Measurements from ENCODE around the gene NAALADL2. TPM values are rescaled to one million over a fixed set of nuclear protein-coding genes. Genes with fewer than 3 reads are reported as not detected.

NAALADL2 gene
- total RNA-seq, 4 donors from 2014 or later: 3.8 to 20.3 (median 8.6) TPM

DNA sequence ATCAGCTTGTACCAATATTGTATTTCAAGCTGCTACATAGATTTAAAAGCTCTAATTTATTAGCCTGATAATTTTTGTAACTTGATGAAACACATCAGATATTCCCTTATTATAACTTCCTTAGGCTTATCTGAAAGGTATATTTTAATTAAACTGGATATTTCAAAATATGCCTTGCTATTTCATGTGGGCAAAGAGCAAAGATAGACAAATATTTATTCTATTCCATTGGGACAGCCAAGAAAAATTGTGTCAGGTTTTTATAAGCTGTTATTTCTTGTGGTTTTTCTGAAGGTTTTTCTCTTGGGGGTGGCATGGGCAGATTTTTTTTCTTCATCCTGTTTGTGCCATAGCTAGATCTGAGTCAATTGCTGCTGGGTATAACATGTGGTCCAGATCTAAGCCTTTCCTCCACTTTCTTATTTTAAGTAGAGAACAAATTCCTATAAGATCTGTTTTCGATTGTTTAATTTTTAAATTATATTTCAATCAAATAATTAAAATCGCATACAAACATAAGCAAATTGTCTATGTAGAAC lies 249.5 kb downstream of the NAALADL2 start:
- TF ChIP-seq POLR2A (IDR thresholded peaks at IDR 0.05; ENCODE audit: low read depth) (no peak), POLR2AphosphoS5 (IDR thresholded peaks at IDR 0.05) (no peak), EP300 (IDR thresholded peaks at IDR 0.05) (no peak)
- TF ChIP-seq, protein P1, sequence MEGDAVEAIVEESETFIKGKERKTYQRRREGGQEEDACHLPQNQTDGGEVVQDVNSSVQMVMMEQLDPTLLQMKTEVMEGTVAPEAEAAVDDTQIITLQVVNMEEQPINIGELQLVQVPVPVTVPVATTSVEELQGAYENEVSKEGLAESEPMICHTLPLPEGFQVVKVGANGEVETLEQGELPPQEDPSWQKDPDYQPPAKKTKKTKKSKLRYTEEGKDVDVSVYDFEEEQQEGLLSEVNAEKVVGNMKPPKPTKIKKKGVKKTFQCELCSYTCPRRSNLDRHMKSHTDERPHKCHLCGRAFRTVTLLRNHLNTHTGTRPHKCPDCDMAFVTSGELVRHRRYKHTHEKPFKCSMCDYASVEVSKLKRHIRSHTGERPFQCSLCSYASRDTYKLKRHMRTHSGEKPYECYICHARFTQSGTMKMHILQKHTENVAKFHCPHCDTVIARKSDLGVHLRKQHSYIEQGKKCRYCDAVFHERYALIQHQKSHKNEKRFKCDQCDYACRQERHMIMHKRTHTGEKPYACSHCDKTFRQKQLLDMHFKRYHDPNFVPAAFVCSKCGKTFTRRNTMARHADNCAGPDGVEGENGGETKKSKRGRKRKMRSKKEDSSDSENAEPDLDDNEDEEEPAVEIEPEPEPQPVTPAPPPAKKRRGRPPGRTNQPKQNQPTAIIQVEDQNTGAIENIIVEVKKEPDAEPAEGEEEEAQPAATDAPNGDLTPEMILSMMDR (IDR thresholded peaks at IDR 0.05): no peak
- H3K27ac ChIP-seq (replicated peaks in 1 of 4): no peak overlapping the region
- no peaks in the 10 kb centered on the region for H3K36me3 ChIP-seq
- DNase-seq (ENCODE audit: extremely low spot score): no peak
- no peak overlapping the region for H3K4me3 ChIP-seq
- intact Hi-C loops (cut with DNase I): no loop called here
- peaks cover 0 to 14% (median 0%) of the 10 kb centered on the region in 4 donors for H3K4me1 ChIP-seq
- no peaks in the 10 kb centered on the region for H3K9me3 ChIP-seq
- WGBS: 68% methylated on average over 2 of the region's 2 CpGs
- H3K27me3 ChIP-seq: no peaks in the 10 kb centered on the region

DNA sequence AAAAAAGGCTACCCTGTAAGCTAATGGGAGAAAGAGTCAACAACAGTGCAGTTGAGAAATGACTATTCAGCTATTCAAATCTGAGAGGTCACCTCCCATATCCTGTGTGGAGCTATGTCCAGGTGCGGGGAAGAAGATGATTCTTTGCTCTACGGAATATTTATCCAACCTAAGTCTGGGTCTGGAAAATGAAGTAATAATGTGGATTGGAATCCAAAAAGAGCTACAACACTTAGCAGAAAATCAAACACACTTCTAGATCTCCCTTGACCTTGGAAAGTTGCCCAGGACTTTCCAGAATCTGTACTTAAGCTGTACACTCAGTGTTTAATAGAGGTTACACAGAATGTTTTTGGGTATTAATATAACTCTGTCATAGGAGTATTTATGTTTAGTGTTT lies 251.9 kb downstream of the NAALADL2 start:
- H3K4me1 ChIP-seq: peaks cover 0 to 14% (median 0%) of the 10 kb centered on the region in 4 donors
- intact Hi-C loops (cut with DNase I): no loop called here
- 49% methylated on average over 2 of the region's 2 CpGs for WGBS

DNA sequence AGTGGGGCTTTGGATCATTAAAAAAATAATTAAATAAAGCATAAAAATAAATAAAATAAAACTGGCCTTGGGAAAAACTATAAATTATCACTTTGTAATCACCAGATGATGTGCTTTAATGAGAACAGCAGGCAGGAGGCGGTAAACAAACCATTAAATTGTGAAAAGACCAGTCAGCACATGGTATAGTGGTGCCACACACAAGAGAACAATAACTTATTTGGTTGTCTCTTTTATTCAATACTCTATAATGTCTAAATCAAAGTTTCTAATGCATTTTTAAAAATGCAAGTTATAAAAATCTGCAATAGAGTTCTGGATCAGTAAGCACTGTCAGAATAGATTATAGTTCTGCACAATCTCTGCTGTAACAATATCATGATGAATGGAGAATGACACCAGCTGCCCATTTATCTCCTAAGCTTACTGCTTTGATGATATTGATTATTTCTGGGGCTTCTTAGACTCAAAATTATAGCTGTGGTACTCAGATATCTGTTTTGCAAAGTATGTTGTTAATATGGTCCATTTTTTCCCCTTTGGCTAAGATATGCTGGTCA lies 259.3 kb downstream of the NAALADL2 start:
- Histone ChIP-seq H3K27ac (replicated peaks in 1 of 4) (no peak overlapping the region), H3K27me3 (no peaks in the 10 kb centered on the region), H3K9me3 (no peaks in the 10 kb centered on the region), H3K4me1 (no peaks in the 10 kb centered on the region), H3K4me3 (no peak overlapping the region), H3K36me3 (no peaks in the 10 kb centered on the region)
- TF ChIP-seq EP300 (IDR thresholded peaks at IDR 0.05) (no peak), POLR2A (IDR thresholded peaks at IDR 0.05; ENCODE audit: low read depth) (no peak), POLR2AphosphoS5 (IDR thresholded peaks at IDR 0.05) (no peak)
- TF ChIP-seq, protein P1 (IDR thresholded peaks at IDR 0.05): no peak
- no peak for DNase-seq (ENCODE audit: extremely low spot score)
- intact Hi-C loops (cut with DNase I): no loop called here
- 93% methylated on average over 1 of the region's 1 CpG for WGBS

More for the DNA sequence above, 251.9 kb downstream of the NAALADL2 start:
- Histone ChIP-seq H3K27ac (replicated peaks in 1 of 4) (no peak overlapping the region), H3K4me3 (no peak overlapping the region), H3K27me3 (no peaks in the 10 kb centered on the region), H3K36me3 (no peaks in the 10 kb centered on the region), H3K9me3 (no peaks in the 10 kb centered on the region)
- DNase-seq (ENCODE audit: extremely low spot score): no peak
- TF ChIP-seq, protein P1 (IDR thresholded peaks at IDR 0.05): no peak
- no peak for TF ChIP-seq POLR2AphosphoS5 (IDR thresholded peaks at IDR 0.05)

DNA sequence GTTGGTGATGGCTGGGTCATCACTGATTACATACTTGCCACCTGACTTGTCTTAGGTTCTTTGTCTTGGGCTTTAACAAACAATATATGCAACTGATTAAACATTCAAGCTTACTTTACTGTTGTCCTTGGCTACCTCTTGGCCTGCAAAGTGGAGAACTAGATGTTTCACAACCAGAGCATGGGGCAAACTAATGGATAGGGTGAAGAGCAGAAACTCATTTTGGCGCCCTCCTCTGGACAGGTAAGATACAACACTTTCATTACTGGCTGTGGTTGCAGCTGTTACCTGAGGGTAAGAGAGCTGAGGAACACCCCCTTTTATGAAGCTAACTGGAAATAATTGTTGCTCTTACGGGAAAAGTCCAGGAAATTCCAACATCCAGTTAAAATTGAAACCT lies 262.1 kb downstream of the NAALADL2 start:
- TF ChIP-seq POLR2AphosphoS5 (IDR thresholded peaks at IDR 0.05): no peak

DNA sequence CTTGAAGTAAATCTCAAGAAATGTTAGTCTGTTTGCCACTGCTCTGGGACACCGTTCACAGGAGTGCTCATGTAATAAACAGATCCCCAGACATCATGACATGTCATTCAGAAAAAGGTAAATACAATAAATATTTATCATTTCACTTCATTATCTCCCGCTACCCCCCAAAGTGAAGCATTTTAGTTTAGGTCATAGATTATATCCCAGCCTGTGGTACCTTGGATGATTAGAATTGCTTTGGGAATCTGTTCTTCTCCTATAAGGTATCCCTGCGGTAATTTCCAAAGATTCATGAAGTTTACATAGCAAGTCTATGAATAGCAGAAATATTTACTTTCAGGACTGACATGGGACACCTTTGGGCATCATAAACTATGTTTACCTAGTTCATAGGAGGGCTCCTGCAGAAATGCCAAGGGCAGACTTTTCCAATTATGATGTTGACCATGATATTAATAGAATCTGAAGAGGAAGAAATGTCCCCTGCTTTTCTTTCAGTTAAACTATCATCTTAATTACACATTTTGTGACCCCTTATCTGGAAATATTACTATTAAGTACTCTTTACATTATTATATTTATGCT lies 268.0 kb downstream of the NAALADL2 start:
- H3K27ac ChIP-seq (replicated peaks in 1 of 4): no peak overlapping the region
- H3K4me1 ChIP-seq: no peaks in the 10 kb centered on the region
- H3K9me3 ChIP-seq: peaks cover 0 to 8% (median 3%) of the 10 kb centered on the region in 4 donors
- no peaks in the 10 kb centered on the region for H3K27me3 ChIP-seq
- no peaks in the 10 kb centered on the region for H3K36me3 ChIP-seq
- TF ChIP-seq POLR2AphosphoS5 (IDR thresholded peaks at IDR 0.05) (no peak), POLR2A (IDR thresholded peaks at IDR 0.05; ENCODE audit: low read depth) (no peak), EP300 (IDR thresholded peaks at IDR 0.05) (no peak)
- TF ChIP-seq, protein P1 (IDR thresholded peaks at IDR 0.05): no peak
- no peak for DNase-seq (ENCODE audit: extremely low spot score)
- H3K4me3 ChIP-seq: no peak overlapping the region
- intact Hi-C loops (cut with DNase I): no loop called here
- 94% methylated on average over 3 of the region's 3 CpGs for WGBS

More for the DNA sequence above, 262.1 kb downstream of the NAALADL2 start:
- no peaks in the 10 kb centered on the region for H3K36me3 ChIP-seq
- no peaks in the 10 kb centered on the region for H3K27me3 ChIP-seq
- no peaks in the 10 kb centered on the region for H3K4me1 ChIP-seq
- H3K27ac ChIP-seq (replicated peaks in 1 of 4): no peak overlapping the region
- 52% methylated on average over 2 of the region's 2 CpGs for WGBS
- no peak for DNase-seq (ENCODE audit: extremely low spot score)
- intact Hi-C loops (cut with DNase I): no loop called here
- peaks cover 0 to 8% (median 3%) of the 10 kb centered on the region in 4 donors for H3K9me3 ChIP-seq
- H3K4me3 ChIP-seq: no peak overlapping the region
